ENCODE measurements around the gene SH3GL2.

SH3GL2 gene

DNA sequence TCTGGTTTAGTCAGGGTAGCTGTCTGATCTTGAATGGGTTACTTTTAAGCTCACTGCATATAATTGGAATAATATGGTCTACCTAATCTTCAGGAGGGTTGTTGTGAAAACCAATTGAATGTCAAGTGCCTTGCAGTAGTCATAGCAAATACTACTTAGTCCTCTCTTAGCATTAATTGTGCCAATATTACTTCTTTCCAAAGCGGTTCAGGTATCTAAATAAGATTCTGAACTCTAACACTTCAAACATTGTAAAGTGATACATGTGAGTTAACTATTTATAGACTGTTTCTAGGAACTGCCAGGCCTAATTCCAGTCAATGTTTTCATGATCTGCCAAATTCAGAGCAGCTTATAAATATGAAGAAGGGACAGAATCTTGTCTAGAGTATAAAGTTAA, 140.2 kb downstream of the SH3GL2 start:
- H3K4me3 ChIP-seq (ENCODE audit: low read length) = no peak overlapping the region
- TF ChIP-seq CTCF (conservative IDR thresholded peaks at IDR 0.05; ENCODE audit: low read depth, low read length) = no peak
- no peak for DNase-seq (ENCODE audit: low read depth)

DNA sequence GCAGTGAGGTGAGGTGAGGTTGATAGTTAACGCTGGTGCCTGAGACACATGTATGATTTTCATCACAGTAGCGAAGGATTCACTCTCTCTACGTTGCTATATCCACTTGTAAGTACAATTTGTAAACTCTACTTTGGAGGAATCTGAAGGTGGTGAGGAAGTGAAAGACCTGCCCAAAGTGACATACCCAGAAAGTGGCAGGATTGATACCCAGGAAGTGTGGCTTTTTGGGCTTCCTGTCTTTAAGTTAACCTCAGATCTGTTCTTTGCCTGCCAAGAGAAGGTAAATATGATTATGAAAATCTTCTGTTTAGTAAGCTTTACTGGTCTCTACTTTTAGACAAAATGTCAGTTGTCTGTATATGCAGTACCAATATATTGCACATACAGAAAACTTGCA, 143.1 kb downstream of the SH3GL2 start:
- no peak for DNase-seq (ENCODE audit: low read depth)
- no peak for TF ChIP-seq CTCF (conservative IDR thresholded peaks at IDR 0.05; ENCODE audit: low read depth, low read length)
- H3K4me3 ChIP-seq (ENCODE audit: low read length) = no peak overlapping the region

- no peak for DNase-seq (ENCODE audit: low read depth)
- no peak overlapping the region for H3K4me3 ChIP-seq (ENCODE audit: low read length)
- TF ChIP-seq CTCF (conservative IDR thresholded peaks at IDR 0.05; ENCODE audit: low read depth, low read length) = no peak
Observed at GRCh38 chr9:17723656-17724055, 144.8 kb downstream of the SH3GL2 start.

GRCh38 chr9:17725399-17726010, 146.6 kb downstream of the SH3GL2 start:
- no peak for DNase-seq (ENCODE audit: low read depth)
- H3K4me3 ChIP-seq (ENCODE audit: low read length) = no peak overlapping the region
- no peak for TF ChIP-seq CTCF (conservative IDR thresholded peaks at IDR 0.05; ENCODE audit: low read depth, low read length)

GRCh38 chr9:17726298-17726697, 147.4 kb downstream of the SH3GL2 start:
- no peak for TF ChIP-seq CTCF (conservative IDR thresholded peaks at IDR 0.05; ENCODE audit: low read depth, low read length)
- no peak overlapping the region for H3K4me3 ChIP-seq (ENCODE audit: low read length)
- DNase-seq (ENCODE audit: low read depth) = no peak

GRCh38 chr9:17730899-17731298, 152.0 kb downstream of the SH3GL2 start:
- TF ChIP-seq CTCF (conservative IDR thresholded peaks at IDR 0.05; ENCODE audit: low read depth, low read length) = no peak
- no peak for DNase-seq (ENCODE audit: low read depth)
- H3K4me3 ChIP-seq (ENCODE audit: low read length) = no peak overlapping the region

DNA sequence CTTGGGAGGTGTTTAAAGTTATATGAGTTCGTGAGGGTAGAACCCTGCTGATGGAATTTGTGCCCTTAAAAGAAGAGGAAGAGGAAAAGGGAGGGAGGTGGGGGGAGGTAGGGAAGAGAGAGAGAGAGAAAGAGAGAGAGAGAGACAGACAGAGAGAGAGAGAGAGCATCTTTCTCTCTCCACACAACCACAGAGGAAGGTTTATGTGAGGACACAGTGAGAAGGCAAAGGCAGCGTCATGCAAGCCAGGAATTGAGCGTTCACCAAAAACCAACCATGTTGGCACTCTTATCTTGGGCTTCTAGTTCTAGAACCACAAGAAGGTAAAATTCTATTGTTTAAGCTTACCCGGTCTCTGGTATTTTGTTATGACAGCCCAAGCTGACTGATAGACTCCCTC, 152.4 kb downstream of the SH3GL2 start:
- no peak for DNase-seq (ENCODE audit: low read depth)
- TF ChIP-seq CTCF (conservative IDR thresholded peaks at IDR 0.05; ENCODE audit: low read depth, low read length) = no peak
- H3K4me3 ChIP-seq (ENCODE audit: low read length) = no peak overlapping the region

All from retinal pigment epithelial cell (primary cell).